Muscle layer of duodenum (tissue), 2 donors: ENCODE results near the gene RLN3.

Experiments
- H3K27ac ChIP-seq: one replicate; pipeline ENCODE4 v1.7.0; 2013; ENCODE audit warnings: mild to moderate bottlenecking, low read length
- H3K27me3 ChIP-seq: one replicate; pipeline ENCODE4 v1.7.0; 2013; ENCODE audit warnings: low read depth, mild to moderate bottlenecking, control low read depth, low read length
- H3K36me3 ChIP-seq, 2 donors: one replicate each; pipeline ENCODE4 v1.7.0; 2013; ENCODE audit warnings: low read length in 2 of 2, control low read depth in 1 of 2, mild to moderate bottlenecking in 1 of 2; ENCODE audit not compliant: insufficient read depth in 2 of 2, control insufficient read depth in 1 of 2
- H3K4me1 ChIP-seq, 2 donors: one replicate each; pipeline ENCODE4 v1.7.0; 2013; ENCODE audit warnings: low read length in 2 of 2, mild to moderate bottlenecking in 2 of 2, control low read depth in 1 of 2, moderate library complexity in 1 of 2; ENCODE audit not compliant: insufficient read depth in 2 of 2, control insufficient read depth in 1 of 2
- H3K4me3 ChIP-seq, 2 donors: one replicate each; pipeline ENCODE4 v1.7.0; 2013; ENCODE audit warnings: low read length in 2 of 2, low read depth in 1 of 2, mild to moderate bottlenecking in 1 of 2
- H3K9me3 ChIP-seq, 2 donors: one replicate each; pipeline ENCODE4 v1.7.0; 2013; ENCODE audit warnings: low read length in 2 of 2, control low read depth in 1 of 2, mild to moderate bottlenecking in 1 of 2; ENCODE audit not compliant: control insufficient read depth in 1 of 2
- donor health status: healthy.

Gene RLN3

GRCh38 chr19:14056741-14057356 lies 28.9 kb downstream of the RLN3 start:
- peaks cover 0 to 7% of the 10 kb centered on the region in 2 donors for H3K4me1 ChIP-seq
- H3K27me3 ChIP-seq: peaks cover 23% of the 10 kb centered on the region
- H3K27ac ChIP-seq: no peak overlapping the region
- no peaks in the 10 kb centered on the region for H3K36me3 ChIP-seq
- peak overlapping the region in 1 of 2 donors; percentile 52 for H3K4me3 ChIP-seq
- peaks cover 0 to 5% of the 10 kb centered on the region in 2 donors for H3K9me3 ChIP-seq

- H3K36me3 ChIP-seq: no peaks in the 10 kb centered on the region
- no peak overlapping the region for H3K27ac ChIP-seq
- peaks cover 23% of the 10 kb centered on the region for H3K27me3 ChIP-seq
- H3K4me3 ChIP-seq: no peak overlapping the region
- H3K9me3 ChIP-seq: peaks cover 0 to 1% of the 10 kb centered on the region in 2 donors
- H3K4me1 ChIP-seq: peaks cover 0 to 7% of the 10 kb centered on the region in 2 donors
Measured at GRCh38 chr19:14058182-14059092, 30.5 kb downstream of the RLN3 start.

GRCh38 chr19:14059093-14059480 lies 31.1 kb downstream of the RLN3 start:
- H3K4me3 ChIP-seq: no peak overlapping the region
- no peak overlapping the region for H3K27ac ChIP-seq
- H3K36me3 ChIP-seq: no peaks in the 10 kb centered on the region
- peaks cover 23% of the 10 kb centered on the region for H3K27me3 ChIP-seq
- H3K9me3 ChIP-seq: no peaks in the 10 kb centered on the region
- peaks cover 0 to 7% of the 10 kb centered on the region in 2 donors for H3K4me1 ChIP-seq

GRCh38 chr19:14059652-14060155 lies 31.8 kb downstream of the RLN3 start:
- no peaks in the 10 kb centered on the region for H3K9me3 ChIP-seq
- peaks cover 23% of the 10 kb centered on the region for H3K27me3 ChIP-seq
- peaks cover 0 to 7% of the 10 kb centered on the region in 2 donors for H3K4me1 ChIP-seq
- no peak overlapping the region for H3K27ac ChIP-seq
- no peak overlapping the region for H3K4me3 ChIP-seq
- no peaks in the 10 kb centered on the region for H3K36me3 ChIP-seq

- Histone ChIP-seq H3K27me3 (peaks cover 23% of the 10 kb centered on the region), H3K4me3 (no peak overlapping the region)
Measured at GRCh38 chr19:14061081-14061749, 33.3 kb downstream of the RLN3 start.

GRCh38 chr19:14061751-14062557 lies 34.0 kb downstream of the RLN3 start, which contains the start of gene PALM3:
Gene PALM3 (minus strand): TSS chr19:14062076. CDS start chr19:14061980, 96 bp downstream.
- Histone ChIP-seq H3K9me3 (no peaks in the 10 kb centered on the region), H3K4me3 (no peak within 1 kb of the TSS), H3K36me3 (no peaks in the 10 kb centered on the region), H3K27me3 (peaks cover 23% of the 10 kb centered on the region), H3K4me1 (peaks cover 0 to 7% of the 10 kb centered on the region in 2 donors), H3K27ac (no peak within 1 kb of the TSS)

More at GRCh38 chr19:14061081-14061749, 33.3 kb downstream of the RLN3 start:
- peaks cover 0 to 7% of the 10 kb centered on the region in 2 donors for H3K4me1 ChIP-seq
- no peaks in the 10 kb centered on the region for H3K36me3 ChIP-seq
- no peaks in the 10 kb centered on the region for H3K9me3 ChIP-seq
- H3K27ac ChIP-seq: no peak overlapping the region

GRCh38 chr19:14062558-14062855 lies 34.6 kb downstream of the RLN3 start:
- Histone ChIP-seq H3K4me1 (peaks cover 0 to 7% of the 10 kb centered on the region in 2 donors), H3K27ac (no peak overlapping the region), H3K36me3 (no peaks in the 10 kb centered on the region), H3K9me3 (no peaks in the 10 kb centered on the region), H3K4me3 (no peak overlapping the region), H3K27me3 (peaks cover 23% of the 10 kb centered on the region)

- peaks cover 19% of the 10 kb centered on the region for H3K27me3 ChIP-seq
- peaks cover 0 to 2% of the 10 kb centered on the region in 2 donors for H3K4me1 ChIP-seq
- H3K9me3 ChIP-seq: no peaks in the 10 kb centered on the region
- H3K36me3 ChIP-seq: no peaks in the 10 kb centered on the region
- H3K4me3 ChIP-seq: no peak overlapping the region
- H3K27ac ChIP-seq: no peak overlapping the region
Measured at GRCh38 chr19:14063105-14063504, 35.2 kb downstream of the RLN3 start.

- Histone ChIP-seq H3K4me1 (no peaks in the 10 kb centered on the region), H3K27ac (no peak overlapping the region), H3K36me3 (no peaks in the 10 kb centered on the region), H3K27me3 (peaks cover 4% of the 10 kb centered on the region), H3K4me3 (no peak overlapping the region), H3K9me3 (no peaks in the 10 kb centered on the region)
Measured at GRCh38 chr19:14066134-14066533, 38.2 kb downstream of the RLN3 start.

GRCh38 chr19:14070268-14071050 lies 42.5 kb downstream of the RLN3 start:
- Histone ChIP-seq H3K36me3 (no peaks in the 10 kb centered on the region), H3K27ac (no peak overlapping the region), H3K9me3 (no peaks in the 10 kb centered on the region), H3K4me1 (peaks cover 0 to 28% of the 10 kb centered on the region in 2 donors), H3K4me3 (no peak overlapping the region), H3K27me3 (no peaks in the 10 kb centered on the region)
